Upper lobe of right lung (tissue), 1 donor: ENCODE measurements around the gene CITED2. TPM values are rescaled to one million over a fixed set of nuclear protein-coding genes. Genes with fewer than 3 reads are reported as not detected.

Experiments used
- ATAC-seq: fragments of 200-7000 bp; cut with Tn5 transposase; one replicate; pipeline ENCODE4 v1.9.1; 2020; ENCODE audit warnings: mild to moderate bottlenecking, moderate library complexity
- DNase-seq: peaks from one replicate; pipeline ENCODE4 v3.0.0-alpha.2; 2020
- H3K27ac ChIP-seq: fragments of 200-600 bp; one replicate; pipeline ENCODE4 v1.8.0; 2022
- H3K27me3 ChIP-seq: fragments of 200-600 bp; one replicate; pipeline ENCODE4 v1.8.0; 2022; ENCODE audit warnings: mild to moderate bottlenecking
- H3K36me3 ChIP-seq: fragments of 200-600 bp; one replicate; pipeline ENCODE4 v1.8.0; 2022
- H3K4me1 ChIP-seq: fragments of 200-600 bp; one replicate; pipeline ENCODE4 v1.8.0; 2022
- H3K4me3 ChIP-seq: fragments of 200-600 bp; one replicate; pipeline ENCODE4 v1.8.0; 2022; ENCODE audit warnings: mild to moderate bottlenecking
- H3K9me3 ChIP-seq: fragments of 200-600 bp; one replicate; pipeline ENCODE4 v1.8.0; 2022
- intact Hi-C: fragments of 100-400 bp; cut with DNase I; formaldehyde crosslinking; loops from one replicate; pipeline ENCODE4 v1.11.0; 2022
- total RNA-seq: library from RNA; stranded (reverse); fragmentation: NEBNext Ultra II Directional; extraction: Animal tissue kit (Norgen Biotek cat#: 25700); gene quantifications from one replicate; pipeline ENCODE4 v1.2.1, GENCODE V29; 2021
- TF ChIP-seq, protein P1 (sequence below): fragments of 200-600 bp; IDR thresholded peaks from one replicate; pipeline ENCODE4 v1.8.0; 2022; ENCODE audit warnings: antibody characterized with exemption
- donor health status: DM: no; HTN: yes; CAD: no; lungs with severe emphysema.

CITED2 gene
- total RNA-seq, 1 donor from 2014 or later: 278 TPM

DNA sequence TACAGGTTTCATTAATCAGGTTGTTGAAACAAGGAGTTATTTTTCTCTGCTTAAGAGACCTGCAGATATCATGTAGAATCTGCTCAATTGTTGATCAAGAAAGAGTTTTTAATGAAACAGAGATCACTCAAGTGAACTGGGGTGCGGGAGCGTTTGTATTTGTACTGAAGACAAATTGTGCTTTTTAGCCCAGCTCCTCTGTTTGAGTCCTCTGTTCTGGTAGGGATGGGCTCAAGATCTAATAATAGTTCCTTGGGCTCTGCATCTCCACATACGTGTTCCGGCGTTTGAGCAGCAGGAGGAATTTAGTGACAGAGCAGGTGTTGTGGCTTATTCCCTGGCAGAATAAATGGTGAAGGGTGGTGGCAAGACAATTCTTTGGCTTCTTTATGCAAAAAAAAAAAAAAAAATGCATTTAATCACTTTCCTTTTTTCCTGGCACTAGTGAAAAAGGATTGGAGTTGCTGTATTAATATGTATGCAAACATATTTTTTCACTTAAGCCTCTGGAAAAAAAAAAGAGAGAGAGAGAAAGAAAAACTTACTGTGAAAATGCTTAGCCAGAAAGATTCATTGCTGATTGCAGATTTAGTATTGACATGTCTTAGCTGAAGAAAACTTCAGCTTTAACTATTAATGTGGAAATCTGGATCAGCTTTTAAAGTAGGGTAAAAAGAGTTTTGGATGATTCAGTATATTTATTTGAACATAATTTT, 4.0 kb downstream of the CITED2 start:
- ATAC-seq (no peak), DNase-seq (no peak)
- Histone ChIP-seq H3K9me3 (no peaks in the 10 kb centered on the region), H3K27me3 (no peaks in the 10 kb centered on the region), H3K4me3 (peak overlapping the region; percentile 99), H3K27ac (peak overlapping the region; percentile 99), H3K4me1 (peaks cover 36% of the 10 kb centered on the region), H3K36me3 (peaks cover 32% of the 10 kb centered on the region)
- TF ChIP-seq, protein P1, sequence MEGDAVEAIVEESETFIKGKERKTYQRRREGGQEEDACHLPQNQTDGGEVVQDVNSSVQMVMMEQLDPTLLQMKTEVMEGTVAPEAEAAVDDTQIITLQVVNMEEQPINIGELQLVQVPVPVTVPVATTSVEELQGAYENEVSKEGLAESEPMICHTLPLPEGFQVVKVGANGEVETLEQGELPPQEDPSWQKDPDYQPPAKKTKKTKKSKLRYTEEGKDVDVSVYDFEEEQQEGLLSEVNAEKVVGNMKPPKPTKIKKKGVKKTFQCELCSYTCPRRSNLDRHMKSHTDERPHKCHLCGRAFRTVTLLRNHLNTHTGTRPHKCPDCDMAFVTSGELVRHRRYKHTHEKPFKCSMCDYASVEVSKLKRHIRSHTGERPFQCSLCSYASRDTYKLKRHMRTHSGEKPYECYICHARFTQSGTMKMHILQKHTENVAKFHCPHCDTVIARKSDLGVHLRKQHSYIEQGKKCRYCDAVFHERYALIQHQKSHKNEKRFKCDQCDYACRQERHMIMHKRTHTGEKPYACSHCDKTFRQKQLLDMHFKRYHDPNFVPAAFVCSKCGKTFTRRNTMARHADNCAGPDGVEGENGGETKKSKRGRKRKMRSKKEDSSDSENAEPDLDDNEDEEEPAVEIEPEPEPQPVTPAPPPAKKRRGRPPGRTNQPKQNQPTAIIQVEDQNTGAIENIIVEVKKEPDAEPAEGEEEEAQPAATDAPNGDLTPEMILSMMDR: no peak
- intact Hi-C loops: no loop called here

DNA sequence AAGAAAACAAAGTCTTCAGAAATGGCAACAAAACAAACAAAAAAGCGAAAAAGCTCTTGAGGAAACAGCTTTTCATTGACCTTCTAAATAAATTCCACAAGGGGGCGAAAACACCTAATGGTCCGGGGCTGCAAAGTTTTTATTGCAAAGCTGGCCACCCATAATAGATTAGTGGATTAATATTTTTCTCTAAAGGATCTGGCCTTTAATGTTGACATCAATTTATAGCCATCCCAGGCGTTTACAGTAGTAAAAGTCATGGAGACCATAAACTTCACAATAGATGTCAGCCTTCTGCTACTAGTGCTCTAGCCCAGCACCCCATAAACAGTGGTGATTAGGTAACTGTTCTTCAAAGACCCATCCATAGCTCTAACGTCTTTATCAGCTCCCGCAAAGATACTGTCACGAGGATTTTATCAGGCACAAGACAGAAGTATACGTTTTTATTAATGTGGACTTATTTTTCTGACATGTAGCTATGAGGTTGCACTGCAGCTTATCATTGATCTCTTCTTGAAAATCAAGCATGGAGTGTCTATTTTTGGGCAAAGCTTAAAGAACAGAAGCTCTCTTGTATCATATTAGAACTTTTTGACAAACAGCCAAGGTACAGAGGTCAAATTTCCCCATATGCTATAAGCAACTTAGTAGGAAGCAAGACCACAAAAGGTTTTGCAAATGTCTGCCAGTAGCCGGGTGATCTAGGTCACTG, 4.7 kb downstream of the CITED2 start:
- peak overlapping the region; percentile 99 for H3K4me3 ChIP-seq
- TF ChIP-seq, protein P1: peak; percentile 79
- DNase-seq (no peak), ATAC-seq (no peak)
- H3K27me3 ChIP-seq: no peaks in the 10 kb centered on the region
- intact Hi-C loops: loop anchor here (10.0 kb wide), 1 partner anchor 145 kb away; no protein-coding TSS in a partner anchor
- H3K36me3 ChIP-seq: peaks cover 32% of the 10 kb centered on the region
- H3K4me1 ChIP-seq: peaks cover 36% of the 10 kb centered on the region
- H3K27ac ChIP-seq: peak overlapping the region; percentile 99
- H3K9me3 ChIP-seq: no peaks in the 10 kb centered on the region

DNA sequence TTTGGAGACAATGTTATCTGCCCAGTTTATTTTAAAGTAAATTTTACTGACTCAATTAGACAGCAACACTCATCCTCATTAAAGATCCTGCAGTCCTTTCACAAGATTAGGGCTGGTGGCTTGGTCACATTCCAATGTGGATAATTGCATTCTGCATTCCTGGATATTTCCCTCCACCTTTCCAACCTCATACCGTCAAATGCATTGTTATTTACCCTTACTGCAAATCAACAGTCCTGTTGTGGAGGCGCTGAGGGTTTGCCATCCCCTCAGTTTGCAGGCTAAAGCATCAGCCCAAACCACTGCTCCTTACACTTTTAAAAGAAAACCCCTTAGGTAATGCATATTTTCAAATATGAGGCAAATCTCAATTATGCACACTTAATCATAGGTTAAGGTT, 5.4 kb downstream of the CITED2 start:
- Histone ChIP-seq H3K27ac (no peak overlapping the region), H3K27me3 (no peaks in the 10 kb centered on the region), H3K9me3 (no peaks in the 10 kb centered on the region), H3K4me3 (no peak overlapping the region), H3K4me1 (peaks cover 36% of the 10 kb centered on the region), H3K36me3 (peaks cover 32% of the 10 kb centered on the region)
- DNase-seq (no peak), ATAC-seq (no peak)
- intact Hi-C loops: loop anchor here (10.0 kb wide), 1 partner anchor 144 kb away; no protein-coding TSS in a partner anchor
- TF ChIP-seq, protein P1: no peak

DNA sequence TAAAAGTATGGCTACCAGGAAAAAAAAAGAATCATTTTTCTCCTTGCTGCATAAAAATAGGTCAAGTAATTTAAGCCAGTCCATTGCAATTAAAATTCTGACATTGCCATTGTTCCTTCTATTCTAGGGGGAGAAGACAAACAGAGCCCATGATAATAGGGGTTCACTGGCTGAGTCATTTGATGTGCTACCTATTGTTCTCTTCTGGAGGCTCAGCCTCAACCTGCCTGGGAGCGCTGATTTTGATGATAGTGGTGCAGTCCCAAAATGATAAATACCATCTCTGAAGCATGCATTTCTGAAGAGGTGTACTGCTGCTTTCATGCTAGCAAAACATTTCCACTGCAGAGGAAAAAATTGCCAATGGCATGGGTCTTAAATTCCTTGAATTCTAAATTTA, 5.8 kb downstream of the CITED2 start:
- intact Hi-C loops: loop anchor here (10.0 kb wide), 1 partner anchor 144 kb away; no protein-coding TSS in a partner anchor
- peaks cover 27% of the 10 kb centered on the region for H3K36me3 ChIP-seq
- TF ChIP-seq, protein P1: no peak
- H3K9me3 ChIP-seq: no peaks in the 10 kb centered on the region
- no peak overlapping the region for H3K4me3 ChIP-seq
- ATAC-seq (no peak), DNase-seq (no peak)
- no peaks in the 10 kb centered on the region for H3K27me3 ChIP-seq
- no peak overlapping the region for H3K27ac ChIP-seq
- H3K4me1 ChIP-seq: peaks cover 36% of the 10 kb centered on the region

DNA sequence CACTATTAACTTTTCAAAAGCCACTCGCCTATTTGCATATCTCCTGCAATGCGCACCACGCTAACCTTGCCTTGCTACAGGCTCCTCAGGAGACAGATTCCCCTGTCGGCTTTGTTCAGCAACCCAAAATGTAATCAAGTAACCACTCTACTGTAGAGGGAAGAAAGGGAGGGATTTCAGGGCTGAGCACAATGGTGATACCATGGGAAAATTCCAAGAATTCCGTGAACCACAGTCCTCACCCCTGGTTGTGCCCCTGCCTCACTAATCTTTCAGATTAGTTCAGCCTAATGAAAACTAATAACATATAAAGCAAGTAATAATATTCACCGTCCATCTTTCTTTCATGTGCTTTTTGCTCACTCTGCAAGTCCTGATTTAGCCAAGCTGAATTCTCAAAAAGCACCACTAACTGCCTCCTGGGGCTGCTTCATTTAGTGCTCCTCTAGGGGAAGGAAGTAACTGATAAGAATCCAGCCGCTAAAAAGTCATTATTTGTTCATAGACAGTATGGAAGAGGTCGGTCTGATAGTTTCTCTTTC, 6.6 kb downstream of the CITED2 start:
- TF ChIP-seq, protein P1: no peak
- DNase-seq: no peak
- H3K27me3 ChIP-seq: no peaks in the 10 kb centered on the region
- H3K4me1 ChIP-seq: peaks cover 36% of the 10 kb centered on the region
- peaks cover 20% of the 10 kb centered on the region for H3K36me3 ChIP-seq
- intact Hi-C loops: loop anchor here (10.0 kb wide), 1 partner anchor 143 kb away; no protein-coding TSS in a partner anchor
- H3K4me3 ChIP-seq: no peak overlapping the region
- H3K9me3 ChIP-seq: no peaks in the 10 kb centered on the region
- H3K27ac ChIP-seq: no peak overlapping the region
- ATAC-seq: peak; percentile 28
